GM18873 (cell line): ENCODE results near the gene CUEDC1.
"Not testable (repeated sequence)": the region's sequence is repeated elsewhere in the genome, so short reads cannot be mapped to it uniquely, and the experiment has no call there.

ENCODE experiments used
- ATAC-seq: cut with Tn5 transposase; IDR thresholded peaks from one replicate; pipeline ENCODE4 v1.9.1; 2021; ENCODE audit warnings: mild to moderate bottlenecking, moderate library complexity, moderate number of reproducible peaks; ENCODE audit not compliant: unreplicated experiment, low FRiP score

Gene CUEDC1

GRCh38 chr17:57849163-57849873 is 105.9 kb downstream of the CUEDC1 start:
- no peak for ATAC-seq

GRCh38 chr17:57846056-57846945 is 108.9 kb downstream of the CUEDC1 start:
- ATAC-seq = not testable (repeated sequence)

- ATAC-seq = no peak
These were observed 112.9 kb downstream of the CUEDC1 start for GRCh38 chr17:57842280-57842679.

GRCh38 chr17:57839571-57839923 is 115.7 kb downstream of the CUEDC1 start:
- no peak for ATAC-seq

- ATAC-seq = no peak
These were observed 116.2 kb downstream of the CUEDC1 start for GRCh38 chr17:57838857-57839570.

- no peak for ATAC-seq
These were observed 116.8 kb downstream of the CUEDC1 start for GRCh38 chr17:57838453-57838852.

- ATAC-seq = no peak
These were observed 119.8 kb downstream of the CUEDC1 start for GRCh38 chr17:57835333-57835900.

- ATAC-seq = no peak
These were observed 121.0 kb downstream of the CUEDC1 start for GRCh38 chr17:57834146-57834741.

- ATAC-seq = no peak
These were observed 121.9 kb downstream of the CUEDC1 start for GRCh38 chr17:57833179-57833939.

GRCh38 chr17:57832314-57833178 is 122.7 kb downstream of the CUEDC1 start:
- no peak for ATAC-seq

- no peak for ATAC-seq
These were observed 124.3 kb downstream of the CUEDC1 start for GRCh38 chr17:57830880-57831279.

- ATAC-seq = no peak
These were observed 131.5 kb downstream of the CUEDC1 start for GRCh38 chr17:57823469-57824401.

- no peak for ATAC-seq
These were observed 135.3 kb downstream of the CUEDC1 start for GRCh38 chr17:57819867-57820266.

GRCh38 chr17:57819285-57819684 is 135.9 kb downstream of the CUEDC1 start:
- ATAC-seq = no peak

GRCh38 chr17:57818066-57818465 is 137.1 kb downstream of the CUEDC1 start:
- ATAC-seq = no peak

GRCh38 chr17:57817299-57817698 is 137.9 kb downstream of the CUEDC1 start:
- ATAC-seq = no peak

- ATAC-seq = no peak
These were observed 140.8 kb downstream of the CUEDC1 start for GRCh38 chr17:57814421-57814820.
